Measurements from ENCODE around the gene PURB. TPM values are rescaled to one million over a fixed set of nuclear protein-coding genes. Genes with fewer than 3 reads are reported as not detected.
"Not testable (repeated sequence)": the region's sequence is repeated elsewhere in the genome, so short reads cannot be mapped to it uniquely, and the experiment has no call there.

The PURB gene
- total RNA-seq, 1 donor from 2014 or later: 32.9 TPM

GRCh38 chr7:44884621-44885393, 523 bp downstream of the PURB start:
- Mint-ChIP-seq H3K9me3 (no peaks in the 10 kb centered on the region), H3K27ac (peak overlapping the region; percentile 90), H3K4me1 (ENCODE audit: low read depth) (peaks cover 43% of the 10 kb centered on the region), H3K4me3 (ENCODE audit: low read depth) (peak overlapping the region; percentile 97), H3K36me3 (ENCODE audit: low read depth) (peaks cover 47% of the 10 kb centered on the region), H3K27me3 (ENCODE audit: low read depth) (no peaks in the 10 kb centered on the region)
- peak; percentile 52 for DNase-seq (ENCODE audit: low spot score)
- intact Hi-C loops (cut with micrococcal nuclease): loop anchor here (1.0 to 2.0 kb wide), 8 partner anchors 28 to 252 kb away; partner anchors contain the start of genes CCM2, H2AZ2, MYO1G and PPIA

- no peak for DNase-seq (ENCODE audit: low spot score)
- H3K4me3 Mint-ChIP-seq (ENCODE audit: low read depth): peak overlapping the region; percentile 97
- peaks cover 51% of the 10 kb centered on the region for H3K36me3 Mint-ChIP-seq (ENCODE audit: low read depth)
- H3K27ac Mint-ChIP-seq: peak overlapping the region; percentile 90
- no peaks in the 10 kb centered on the region for H3K9me3 Mint-ChIP-seq
- peaks cover 47% of the 10 kb centered on the region for H3K4me1 Mint-ChIP-seq (ENCODE audit: low read depth)
- H3K27me3 Mint-ChIP-seq (ENCODE audit: low read depth): no peaks in the 10 kb centered on the region
- intact Hi-C loops (cut with micrococcal nuclease): loop anchor here (2.0 kb wide), 2 partner anchors 227 to 253 kb away; partner anchors contain the start of gene TBRG4
Measured at GRCh38 chr7:44883961-44884620, 1.2 kb downstream of the PURB start.

- H3K36me3 Mint-ChIP-seq (ENCODE audit: low read depth): peaks cover 60% of the 10 kb centered on the region
- no peak overlapping the region for H3K27ac Mint-ChIP-seq
- no peak for DNase-seq (ENCODE audit: low spot score)
- peaks cover 50% of the 10 kb centered on the region for H3K4me1 Mint-ChIP-seq (ENCODE audit: low read depth)
- H3K27me3 Mint-ChIP-seq (ENCODE audit: low read depth): no peaks in the 10 kb centered on the region
- peak overlapping the region; percentile 97 for H3K4me3 Mint-ChIP-seq (ENCODE audit: low read depth)
- H3K9me3 Mint-ChIP-seq: no peaks in the 10 kb centered on the region
- intact Hi-C loops (cut with micrococcal nuclease): no loop called here
Measured at GRCh38 chr7:44882899-44883298, 2.4 kb downstream of the PURB start.

GRCh38 chr7:44881610-44882009, 3.7 kb downstream of the PURB start:
- H3K4me1 Mint-ChIP-seq (ENCODE audit: low read depth): peaks cover 43% of the 10 kb centered on the region
- no peaks in the 10 kb centered on the region for H3K27me3 Mint-ChIP-seq (ENCODE audit: low read depth)
- H3K27ac Mint-ChIP-seq: no peak overlapping the region

GRCh38 chr7:44881066-44881600, 4.2 kb downstream of the PURB start:
- intact Hi-C loops (cut with micrococcal nuclease): no loop called here
- no peak for DNase-seq (ENCODE audit: low spot score)
- Mint-ChIP-seq H3K27me3 (ENCODE audit: low read depth) (no peaks in the 10 kb centered on the region), H3K9me3 (no peaks in the 10 kb centered on the region), H3K4me3 (ENCODE audit: low read depth) (peak overlapping the region; percentile 72), H3K36me3 (ENCODE audit: low read depth) (peaks cover 75% of the 10 kb centered on the region), H3K4me1 (ENCODE audit: low read depth) (peaks cover 45% of the 10 kb centered on the region), H3K27ac (peak overlapping the region; percentile 41)

More at GRCh38 chr7:44881610-44882009, 3.7 kb downstream of the PURB start:
- intact Hi-C loops (cut with micrococcal nuclease): no loop called here
- Mint-ChIP-seq H3K9me3 (no peaks in the 10 kb centered on the region), H3K36me3 (ENCODE audit: low read depth) (peaks cover 71% of the 10 kb centered on the region), H3K4me3 (ENCODE audit: low read depth) (peak overlapping the region; percentile 72)
- DNase-seq (ENCODE audit: low spot score): no peak

GRCh38 chr7:44880317-44881018, 4.9 kb downstream of the PURB start:
- Mint-ChIP-seq H3K36me3 (ENCODE audit: low read depth) (peaks cover 77% of the 10 kb centered on the region), H3K9me3 (no peaks in the 10 kb centered on the region), H3K27ac (peak overlapping the region; percentile 41), H3K27me3 (ENCODE audit: low read depth) (no peaks in the 10 kb centered on the region), H3K4me1 (ENCODE audit: low read depth) (peaks cover 42% of the 10 kb centered on the region), H3K4me3 (ENCODE audit: low read depth) (peak overlapping the region; percentile 72)
- intact Hi-C loops (cut with micrococcal nuclease): no loop called here
- DNase-seq (ENCODE audit: low spot score): no peak

- peaks cover 32% of the 10 kb centered on the region for H3K4me1 Mint-ChIP-seq (ENCODE audit: low read depth)
- no peak overlapping the region for H3K4me3 Mint-ChIP-seq (ENCODE audit: low read depth)
- H3K36me3 Mint-ChIP-seq (ENCODE audit: low read depth): peaks cover 45% of the 10 kb centered on the region
- H3K9me3 Mint-ChIP-seq: no peaks in the 10 kb centered on the region
- H3K27me3 Mint-ChIP-seq (ENCODE audit: low read depth): no peaks in the 10 kb centered on the region
- DNase-seq (ENCODE audit: low spot score): no peak
- intact Hi-C loops (cut with micrococcal nuclease): no loop called here
- H3K27ac Mint-ChIP-seq: no peak overlapping the region
Measured at GRCh38 chr7:44876393-44876792, 8.9 kb downstream of the PURB start.

GRCh38 chr7:44875241-44875640, 10.1 kb downstream of the PURB start:
- intact Hi-C loops (cut with micrococcal nuclease): no loop called here
- Mint-ChIP-seq H3K27ac (no peak overlapping the region), H3K9me3 (no peaks in the 10 kb centered on the region), H3K27me3 (ENCODE audit: low read depth) (no peaks in the 10 kb centered on the region), H3K4me3 (ENCODE audit: low read depth) (no peak overlapping the region), H3K4me1 (ENCODE audit: low read depth) (peaks cover 21% of the 10 kb centered on the region), H3K36me3 (ENCODE audit: low read depth) (peaks cover 35% of the 10 kb centered on the region)
- no peak for DNase-seq (ENCODE audit: low spot score)

- Mint-ChIP-seq H3K36me3 (ENCODE audit: low read depth) (peaks cover 15% of the 10 kb centered on the region), H3K4me1 (ENCODE audit: low read depth) (peaks cover 9% of the 10 kb centered on the region), H3K27ac (no peak overlapping the region), H3K9me3 (peaks cover 3% of the 10 kb centered on the region), H3K27me3 (ENCODE audit: low read depth) (no peaks in the 10 kb centered on the region), H3K4me3 (ENCODE audit: low read depth) (no peak overlapping the region)
- intact Hi-C loops (cut with micrococcal nuclease): no loop called here
- no peak for DNase-seq (ENCODE audit: low spot score)
Measured at GRCh38 chr7:44872787-44873186, 12.5 kb downstream of the PURB start.

GRCh38 chr7:44871918-44872317, 13.4 kb downstream of the PURB start:
- H3K27ac Mint-ChIP-seq; H3K9me3 Mint-ChIP-seq; H3K27me3 Mint-ChIP-seq (ENCODE audit: low read depth); H3K36me3 Mint-ChIP-seq (ENCODE audit: low read depth); DNase-seq (ENCODE audit: low spot score); H3K4me3 Mint-ChIP-seq (ENCODE audit: low read depth); intact Hi-C loops (cut with micrococcal nuclease): not testable (repeated sequence)
- peaks cover 15% of the 10 kb centered on the region for H3K4me1 Mint-ChIP-seq (ENCODE audit: low read depth)

GRCh38 chr7:44870780-44871179, 14.6 kb downstream of the PURB start:
- H3K4me3 Mint-ChIP-seq (ENCODE audit: low read depth); intact Hi-C loops (cut with micrococcal nuclease); H3K27ac Mint-ChIP-seq; DNase-seq (ENCODE audit: low spot score); H3K9me3 Mint-ChIP-seq; H3K27me3 Mint-ChIP-seq (ENCODE audit: low read depth); H3K36me3 Mint-ChIP-seq (ENCODE audit: low read depth): not testable (repeated sequence)
- H3K4me1 Mint-ChIP-seq (ENCODE audit: low read depth): peaks cover 11% of the 10 kb centered on the region

- H3K9me3 Mint-ChIP-seq; H3K27ac Mint-ChIP-seq; H3K4me3 Mint-ChIP-seq (ENCODE audit: low read depth); H3K36me3 Mint-ChIP-seq (ENCODE audit: low read depth); DNase-seq (ENCODE audit: low spot score); intact Hi-C loops (cut with micrococcal nuclease); H3K27me3 Mint-ChIP-seq (ENCODE audit: low read depth): not testable (repeated sequence)
- peaks cover 11% of the 10 kb centered on the region for H3K4me1 Mint-ChIP-seq (ENCODE audit: low read depth)
Measured at GRCh38 chr7:44870336-44870735, 15.0 kb downstream of the PURB start.
